ENCODE data around the gene TRAPPC10.

The TRAPPC10 gene

GRCh38 chr21:44071359-44072104, 59.4 kb downstream of the TRAPPC10 start:
- no peak for DNase-seq

GRCh38 chr21:44072111-44072510, 60.0 kb downstream of the TRAPPC10 start:
- no peak for DNase-seq

DNA sequence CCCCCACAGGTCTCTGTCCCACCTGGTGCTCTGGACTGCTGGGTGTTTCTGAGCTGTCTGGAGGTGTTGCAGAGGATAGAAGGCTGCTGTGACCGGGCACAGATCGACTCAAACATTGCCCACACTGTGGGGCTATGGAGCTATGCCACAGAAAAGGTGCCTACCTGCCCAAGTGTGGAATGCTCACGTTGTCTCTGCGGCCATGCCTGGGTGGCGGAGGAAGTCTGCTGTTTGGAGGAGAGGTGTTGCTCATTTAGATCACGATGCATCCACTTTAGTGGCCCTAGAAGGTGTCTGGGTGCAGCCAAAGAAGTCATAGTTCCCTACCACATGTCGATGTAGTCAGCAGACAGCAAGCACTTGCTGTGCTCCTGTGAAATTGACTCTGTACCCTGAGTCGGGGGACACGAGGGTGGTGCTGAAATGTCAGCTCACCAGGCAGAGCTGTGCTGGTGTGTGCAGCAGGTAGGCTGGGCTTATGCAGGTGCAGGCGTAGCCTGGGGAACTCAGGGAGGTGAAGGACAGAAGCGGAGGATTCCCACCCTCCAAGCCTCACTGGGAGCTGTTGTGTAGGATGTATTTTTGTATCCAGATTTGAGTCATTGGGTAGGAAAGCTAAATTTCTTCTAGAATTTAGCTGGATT, 62.3 kb downstream of the TRAPPC10 start:
- no peak for DNase-seq

DNA sequence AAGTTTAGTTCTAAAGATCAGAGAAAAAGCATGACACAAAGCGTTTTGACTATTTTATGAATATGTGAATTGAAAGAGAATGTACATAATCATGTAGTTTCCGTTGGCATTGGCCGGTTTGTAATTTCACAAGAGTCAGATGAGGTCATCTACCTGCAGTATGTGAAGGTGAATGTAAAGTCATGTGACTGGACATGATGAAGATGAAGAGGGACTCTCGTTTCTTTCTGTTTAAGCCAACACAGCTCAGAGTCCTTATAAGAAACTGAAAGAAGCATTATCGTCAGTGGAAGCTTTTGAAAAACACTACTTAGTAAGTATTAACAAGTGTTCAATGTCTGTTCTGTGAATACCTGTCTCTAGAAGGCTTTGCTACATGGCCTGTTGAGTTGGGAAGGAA, 64.2 kb downstream of the TRAPPC10 start:
- DNase-seq: no peak

DNA sequence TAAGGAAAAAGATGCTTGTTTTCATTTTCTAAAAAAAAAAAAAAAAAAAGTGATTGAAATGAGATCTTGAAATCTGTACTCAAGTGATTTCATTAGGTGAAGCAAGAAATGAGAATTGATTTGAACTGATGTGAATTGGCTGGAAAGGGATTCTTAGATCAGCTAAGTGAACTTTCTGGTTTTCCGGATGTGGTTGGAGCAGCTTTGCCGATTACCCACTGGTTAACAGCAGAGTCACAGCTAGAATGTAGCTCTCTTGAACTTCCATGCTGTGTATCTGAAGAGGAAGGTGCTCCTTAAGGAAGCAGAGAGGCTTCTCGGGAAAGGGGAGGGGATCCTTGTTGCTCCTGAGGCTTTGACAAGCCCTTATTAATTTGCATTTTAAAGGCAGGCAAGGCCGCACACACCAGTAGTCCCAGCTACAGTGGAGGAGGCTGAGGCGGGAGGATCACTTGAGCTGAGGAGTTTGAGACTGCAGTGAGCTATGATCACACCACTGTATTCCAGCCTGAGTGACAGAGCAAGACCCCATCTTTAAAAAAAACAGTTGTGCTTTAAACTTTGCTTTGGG, 66.4 kb downstream of the TRAPPC10 start:
- no peak for DNase-seq

DNA sequence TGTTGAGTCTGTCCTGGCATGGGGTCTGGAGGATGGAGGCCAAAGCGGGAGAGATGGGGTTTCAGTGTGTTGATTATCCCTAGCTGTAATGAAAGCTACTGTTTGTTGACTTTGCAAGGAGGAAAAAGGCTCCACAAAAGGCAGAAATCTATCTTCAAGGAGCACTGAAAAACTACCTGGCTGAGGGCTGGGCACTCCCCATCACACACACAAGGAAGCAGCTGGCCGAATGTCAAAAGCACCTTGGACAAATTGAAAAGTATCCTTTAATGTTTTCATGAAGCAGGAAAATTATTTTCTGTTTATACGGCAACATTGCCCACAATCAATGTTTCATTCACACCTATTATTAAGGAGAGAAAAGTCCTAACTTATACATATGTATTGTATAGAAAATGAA, 67.3 kb downstream of the TRAPPC10 start:
- DNase-seq: no peak

DNA sequence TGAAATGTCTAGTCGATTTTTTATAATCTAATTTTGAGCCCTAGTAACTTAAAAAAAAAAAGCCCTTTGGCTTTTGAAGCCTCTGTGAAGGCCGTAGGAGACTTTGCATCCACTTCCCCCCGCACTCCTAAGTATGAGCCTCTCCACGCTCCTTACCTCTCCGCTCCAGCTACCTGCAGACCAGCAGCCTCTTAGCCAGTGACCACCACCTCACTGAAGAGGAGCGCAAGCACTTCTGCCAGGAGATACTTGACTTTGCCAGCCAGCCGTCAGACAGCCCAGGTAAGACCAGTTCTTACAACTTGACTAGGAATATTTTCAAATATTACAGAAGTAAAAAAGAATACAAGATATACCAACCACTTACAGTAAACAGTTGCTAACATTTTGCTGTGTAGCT, 67.7 kb downstream of the TRAPPC10 start:
- DNase-seq: no peak

DNA sequence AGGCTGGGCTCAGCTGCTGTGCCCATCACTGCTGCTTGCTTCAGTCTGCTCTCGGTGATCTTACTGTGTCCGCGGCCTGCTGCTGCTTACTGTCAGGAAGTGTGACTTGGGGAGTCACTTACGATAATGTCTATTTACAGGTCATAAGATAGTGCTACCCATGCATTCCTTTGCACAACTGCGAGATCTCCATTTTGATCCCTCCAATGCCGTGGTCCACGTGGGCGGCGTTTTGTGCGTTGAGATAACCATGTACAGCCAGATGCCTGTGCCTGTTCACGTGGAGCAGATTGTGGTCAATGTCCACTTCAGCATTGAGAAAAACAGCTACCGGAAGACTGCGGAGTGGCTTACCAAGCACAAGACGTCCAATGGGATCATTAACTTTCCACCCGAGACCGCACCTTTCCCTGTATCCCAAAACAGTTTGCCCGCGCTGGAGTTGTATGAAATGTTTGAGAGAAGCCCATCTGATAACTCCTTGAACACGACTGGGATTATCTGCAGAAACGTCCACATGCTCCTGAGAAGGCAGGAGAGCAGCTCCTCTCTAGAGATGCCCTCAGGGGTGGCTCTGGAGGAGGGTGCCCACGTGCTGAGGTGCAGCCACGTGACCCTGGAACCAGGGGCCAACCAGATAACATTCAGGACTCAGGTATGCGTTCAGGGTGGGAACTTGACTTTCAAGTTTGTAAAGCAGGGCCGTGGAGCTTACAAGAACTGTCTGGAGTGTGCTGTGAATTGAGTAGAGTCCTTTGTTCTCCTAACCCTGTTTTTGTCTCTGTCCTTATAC, 70.7 kb downstream of the TRAPPC10 start:
- no peak for DNase-seq

DNA sequence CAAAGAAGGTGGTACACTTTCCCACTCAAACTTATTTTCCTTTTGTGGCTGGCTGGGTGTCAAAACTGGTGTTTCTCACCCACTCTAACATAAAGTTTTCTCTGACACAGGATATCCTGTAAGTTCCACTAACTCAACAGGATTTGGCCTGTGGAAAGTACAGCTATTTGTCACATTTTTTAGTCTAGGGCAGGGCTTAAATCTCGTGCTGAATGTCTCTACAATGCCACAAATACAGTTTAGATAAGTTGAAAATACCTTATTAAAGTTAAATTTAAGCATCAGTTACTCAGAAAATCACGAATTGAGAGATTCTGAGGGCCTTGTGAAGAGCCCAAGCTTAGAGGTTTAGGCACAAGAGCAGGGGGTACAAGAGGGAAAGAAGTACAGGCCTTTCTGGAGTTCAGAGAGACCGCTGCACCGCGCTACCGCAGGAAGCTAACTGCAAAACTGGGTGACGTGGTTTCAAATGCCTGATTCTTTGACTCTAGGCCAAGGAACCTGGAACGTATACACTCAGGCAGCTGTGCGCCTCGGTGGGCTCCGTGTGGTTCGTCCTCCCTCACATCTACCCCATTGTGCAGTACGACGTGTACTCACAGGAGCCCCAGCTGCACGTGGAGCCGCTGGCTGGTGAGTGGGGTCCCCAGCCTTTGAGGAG, 71.7 kb downstream of the TRAPPC10 start:
- DNase-seq: peak; percentile 56

DNA sequence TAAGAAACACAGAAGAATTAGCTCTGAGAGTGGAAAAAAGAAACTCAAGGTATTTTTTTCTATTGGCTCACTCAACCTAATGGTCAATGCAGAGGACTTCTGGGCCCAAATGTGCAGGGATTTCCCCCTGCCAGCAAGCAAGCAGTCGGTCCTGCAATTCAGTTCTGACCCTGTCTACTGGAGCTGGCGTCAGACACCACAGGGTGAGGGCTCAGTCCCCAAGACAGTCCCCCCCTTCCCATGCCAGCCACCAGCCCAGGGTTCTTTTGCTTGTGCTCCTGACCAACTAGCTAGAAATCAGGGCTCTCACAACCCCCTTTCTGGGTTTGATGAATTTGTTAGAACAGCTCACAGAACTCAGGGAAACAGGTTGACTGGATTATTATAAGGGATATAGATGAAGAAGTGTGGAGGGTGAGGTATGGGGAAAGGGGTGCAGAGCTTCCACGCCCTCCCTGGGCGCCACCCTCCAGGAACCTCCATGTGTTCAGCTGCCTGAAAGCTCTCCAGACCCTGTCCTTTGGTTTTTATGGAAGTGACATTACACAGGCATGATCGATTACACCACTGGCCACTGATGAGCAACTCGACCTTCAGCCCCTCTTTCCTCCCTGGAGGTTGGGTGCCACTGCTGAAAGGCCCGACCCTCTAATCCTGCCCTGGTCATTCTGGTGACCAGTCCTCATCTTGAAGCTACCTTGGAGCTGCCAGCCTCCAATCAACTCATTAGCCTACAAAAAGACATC, 72.6 kb downstream of the TRAPPC10 start:
- DNase-seq: no peak

GRCh38 chr21:44085491-44086321, 73.6 kb downstream of the TRAPPC10 start:
- no peak for DNase-seq

DNA sequence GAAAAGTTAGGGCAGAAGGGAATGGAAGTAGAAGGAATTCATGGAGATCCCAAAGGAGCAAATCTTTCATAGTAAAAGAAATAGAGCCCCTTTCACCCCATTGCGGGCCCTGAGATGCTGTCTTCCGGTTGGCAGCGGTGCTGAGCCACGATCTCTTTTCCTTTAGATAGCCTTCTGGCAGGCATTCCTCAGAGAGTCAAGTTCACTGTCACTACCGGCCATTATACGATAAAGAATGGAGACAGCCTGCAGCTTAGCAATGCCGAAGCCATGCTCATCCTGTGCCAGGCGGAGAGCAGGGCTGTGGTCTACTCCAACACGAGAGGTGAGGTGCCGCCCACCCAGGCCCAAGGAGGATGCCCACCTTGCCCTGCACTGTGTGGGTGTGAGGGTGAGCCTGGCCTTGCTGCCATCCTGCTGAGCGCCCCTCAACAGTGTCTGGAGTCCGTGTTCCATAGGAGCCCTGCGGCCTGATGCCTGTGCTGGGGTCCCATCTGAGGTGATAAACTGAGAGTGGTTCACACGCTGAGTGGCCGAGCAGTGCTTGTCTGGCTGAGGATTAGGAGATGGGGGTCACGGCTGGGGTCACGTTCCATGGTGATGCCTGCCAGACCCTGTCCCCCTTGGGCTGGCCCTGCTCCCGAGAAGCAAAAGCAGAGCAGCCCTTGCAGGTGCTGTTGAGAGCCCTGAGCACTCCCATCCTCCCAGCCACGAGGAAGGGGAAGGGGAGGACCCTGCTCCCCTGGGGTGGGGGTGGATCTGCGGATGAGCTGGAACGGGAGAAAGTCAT, 74.7 kb downstream of the TRAPPC10 start:
- DNase-seq: no peak

- peak; percentile 89 for DNase-seq
Measured at GRCh38 chr21:44087426-44088400, 75.6 kb downstream of the TRAPPC10 start.

GRCh38 chr21:44088401-44088780, 76.3 kb downstream of the TRAPPC10 start:
- no peak for DNase-seq

- DNase-seq: peak; percentile 62
Measured at GRCh38 chr21:44089001-44089911, 77.1 kb downstream of the TRAPPC10 start.

GRCh38 chr21:44090325-44090724, 78.2 kb downstream of the TRAPPC10 start:
- no peak for DNase-seq

- DNase-seq: no peak
Measured at GRCh38 chr21:44092211-44092610, 80.1 kb downstream of the TRAPPC10 start.

GRCh38 chr21:44093761-44094160, 81.7 kb downstream of the TRAPPC10 start:
- no peak for DNase-seq
